Measurements from ENCODE around the gene CDK5.

DNA sequence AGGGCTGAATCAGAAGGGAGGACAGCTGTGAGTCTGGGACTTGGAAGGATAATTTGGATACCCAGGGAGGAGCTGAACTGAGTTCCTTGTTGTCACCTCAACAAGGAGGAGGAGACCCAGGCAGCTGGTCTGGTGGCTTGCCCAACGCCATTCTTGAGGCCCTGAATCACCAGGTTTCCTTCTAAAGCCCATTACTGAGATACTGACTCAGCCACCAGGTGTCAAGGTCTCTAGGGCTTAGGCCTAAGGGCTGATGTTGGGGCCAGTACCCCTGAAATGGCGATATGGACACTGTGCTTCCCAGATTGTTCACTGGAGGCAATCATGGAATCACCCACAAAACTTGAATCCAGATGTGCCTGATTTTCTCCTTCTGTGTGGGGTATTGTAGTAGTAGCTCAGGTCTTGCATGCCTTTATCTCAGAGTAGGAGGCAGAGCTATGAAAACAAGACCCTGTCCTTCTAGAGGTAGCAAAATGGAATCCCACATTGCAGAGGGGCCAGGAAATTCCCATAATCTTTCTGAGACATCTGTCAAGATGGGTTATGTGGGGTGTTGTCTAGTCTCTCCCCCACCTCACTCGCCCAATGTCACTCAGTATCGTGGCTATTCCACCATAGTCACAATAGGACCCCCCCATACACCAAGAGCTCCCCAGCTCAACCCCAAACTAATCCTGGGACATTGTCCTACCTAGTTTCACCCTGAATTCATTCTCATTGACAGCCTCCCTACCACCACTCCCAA, 31.6 kb downstream of the CDK5 start:
- TF ChIP-seq, protein P1, sequence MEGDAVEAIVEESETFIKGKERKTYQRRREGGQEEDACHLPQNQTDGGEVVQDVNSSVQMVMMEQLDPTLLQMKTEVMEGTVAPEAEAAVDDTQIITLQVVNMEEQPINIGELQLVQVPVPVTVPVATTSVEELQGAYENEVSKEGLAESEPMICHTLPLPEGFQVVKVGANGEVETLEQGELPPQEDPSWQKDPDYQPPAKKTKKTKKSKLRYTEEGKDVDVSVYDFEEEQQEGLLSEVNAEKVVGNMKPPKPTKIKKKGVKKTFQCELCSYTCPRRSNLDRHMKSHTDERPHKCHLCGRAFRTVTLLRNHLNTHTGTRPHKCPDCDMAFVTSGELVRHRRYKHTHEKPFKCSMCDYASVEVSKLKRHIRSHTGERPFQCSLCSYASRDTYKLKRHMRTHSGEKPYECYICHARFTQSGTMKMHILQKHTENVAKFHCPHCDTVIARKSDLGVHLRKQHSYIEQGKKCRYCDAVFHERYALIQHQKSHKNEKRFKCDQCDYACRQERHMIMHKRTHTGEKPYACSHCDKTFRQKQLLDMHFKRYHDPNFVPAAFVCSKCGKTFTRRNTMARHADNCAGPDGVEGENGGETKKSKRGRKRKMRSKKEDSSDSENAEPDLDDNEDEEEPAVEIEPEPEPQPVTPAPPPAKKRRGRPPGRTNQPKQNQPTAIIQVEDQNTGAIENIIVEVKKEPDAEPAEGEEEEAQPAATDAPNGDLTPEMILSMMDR (IDR thresholded peaks at IDR 0.05; ENCODE audit: insufficient read depth, low read length): no peak
- TF ChIP-seq, protein P2, sequence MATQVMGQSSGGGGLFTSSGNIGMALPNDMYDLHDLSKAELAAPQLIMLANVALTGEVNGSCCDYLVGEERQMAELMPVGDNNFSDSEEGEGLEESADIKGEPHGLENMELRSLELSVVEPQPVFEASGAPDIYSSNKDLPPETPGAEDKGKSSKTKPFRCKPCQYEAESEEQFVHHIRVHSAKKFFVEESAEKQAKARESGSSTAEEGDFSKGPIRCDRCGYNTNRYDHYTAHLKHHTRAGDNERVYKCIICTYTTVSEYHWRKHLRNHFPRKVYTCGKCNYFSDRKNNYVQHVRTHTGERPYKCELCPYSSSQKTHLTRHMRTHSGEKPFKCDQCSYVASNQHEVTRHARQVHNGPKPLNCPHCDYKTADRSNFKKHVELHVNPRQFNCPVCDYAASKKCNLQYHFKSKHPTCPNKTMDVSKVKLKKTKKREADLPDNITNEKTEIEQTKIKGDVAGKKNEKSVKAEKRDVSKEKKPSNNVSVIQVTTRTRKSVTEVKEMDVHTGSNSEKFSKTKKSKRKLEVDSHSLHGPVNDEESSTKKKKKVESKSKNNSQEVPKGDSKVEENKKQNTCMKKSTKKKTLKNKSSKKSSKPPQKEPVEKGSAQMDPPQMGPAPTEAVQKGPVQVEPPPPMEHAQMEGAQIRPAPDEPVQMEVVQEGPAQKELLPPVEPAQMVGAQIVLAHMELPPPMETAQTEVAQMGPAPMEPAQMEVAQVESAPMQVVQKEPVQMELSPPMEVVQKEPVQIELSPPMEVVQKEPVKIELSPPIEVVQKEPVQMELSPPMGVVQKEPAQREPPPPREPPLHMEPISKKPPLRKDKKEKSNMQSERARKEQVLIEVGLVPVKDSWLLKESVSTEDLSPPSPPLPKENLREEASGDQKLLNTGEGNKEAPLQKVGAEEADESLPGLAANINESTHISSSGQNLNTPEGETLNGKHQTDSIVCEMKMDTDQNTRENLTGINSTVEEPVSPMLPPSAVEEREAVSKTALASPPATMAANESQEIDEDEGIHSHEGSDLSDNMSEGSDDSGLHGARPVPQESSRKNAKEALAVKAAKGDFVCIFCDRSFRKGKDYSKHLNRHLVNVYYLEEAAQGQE (IDR thresholded peaks at IDR 0.05; ENCODE audit: insufficient replicate concordance, low read depth): no peak
- TF ChIP-seq POLR2AphosphoS5 (IDR thresholded peaks at IDR 0.05; ENCODE audit: low read depth): no peak

Measured in HL-60 (cell line).